H1 (cell line): ENCODE results near the gene GFOD1. TPM values are rescaled to one million over a fixed set of nuclear protein-coding genes. Genes with fewer than 3 reads are reported as not detected.

Experiments
- CTCF ChIA-PET: fragments of 300-600 bp; sonication (Branson Sonifier 250); formaldehyde crosslinking; loops from one replicate; lab custom pipeline; 2021; ENCODE audit not compliant: partially characterized antibody; lab: Charles Lee
- POLR2A ChIA-PET: fragments of 300-600 bp; sonication (Branson Sonifier 250); formaldehyde crosslinking; loops from one replicate; lab custom pipeline; 2021; ENCODE audit warnings: inconsistent platforms; ENCODE audit not compliant: partially characterized antibody; lab: Charles Lee
- DNase-seq, 2 experiments: peaks; one replicate each; pipeline versions ENCODE4 v3.0.0 to v3.0.0-alpha.2; 2010 to 2022; ENCODE audit warnings: low spot score in 2 of 2, low read depth in 1 of 2, mixed read lengths in 1 of 2
- FAIRE-seq: peaks from 2 replicates; lab custom pipeline; 2011; peaks lifted over from hg19 to GRCh38; lab: Jason Lieb, UNC
- H2AFZ ChIP-seq: 2 replicates; pipeline ENCODE4 v1.8.1; 2012; ENCODE audit warnings: low read length, inconsistent platforms
- H2AK5ac ChIP-seq: 2 replicates; pipeline ENCODE4 v1.6.1; 2013; ENCODE audit warnings: low read depth, low read length
- H2BK120ac ChIP-seq: replicated peaks from 2 replicates; pipeline ENCODE3; 2013; ENCODE audit warnings: low read depth, low read length, inconsistent platforms
- H2BK12ac ChIP-seq: 2 replicates; pipeline ENCODE4 v1.6.1; 2013; ENCODE audit warnings: low read depth, low read length
- H2BK15ac ChIP-seq: 2 replicates; pipeline ENCODE4 v1.6.1; 2013; ENCODE audit warnings: low read length
- H2BK20ac ChIP-seq: 2 replicates; pipeline ENCODE4 v1.6.1; 2013; ENCODE audit warnings: low read length
- H2BK5ac ChIP-seq: 2 replicates; pipeline ENCODE4 v1.6.1; 2013; ENCODE audit warnings: low read depth, low read length
- H3K14ac ChIP-seq: 2 replicates; pipeline ENCODE4 v1.6.1; 2013; ENCODE audit warnings: inconsistent platforms; ENCODE audit not compliant: insufficient read length
- H3K18ac ChIP-seq: 2 replicates; pipeline ENCODE4 v1.6.1; 2013; ENCODE audit warnings: low read length; ENCODE audit errors: extremely low read depth
- H3K23ac ChIP-seq: 2 replicates; pipeline ENCODE4 v1.6.1; 2013; ENCODE audit warnings: inconsistent platforms; ENCODE audit not compliant: insufficient read length
- H3K23me2 ChIP-seq: 2 replicates; pipeline ENCODE4 v1.6.1; 2013; ENCODE audit warnings: low read depth, low read length
- H3K27ac ChIP-seq: 2 replicates; pipeline ENCODE4 v1.6.1; 2011; ENCODE audit warnings: low read depth, low read length, inconsistent platforms
- H3K27me3 ChIP-seq, 4 experiments: replicated peaks in 1 of 4; 1 replicate in 1 of 4; 2 replicates in 3 of 4; pipeline versions ENCODE4 v1.6.1 to v1.8.1; 2011 to 2013; ENCODE audit warnings: low read length in 3 of 4, mild to moderate bottlenecking in 3 of 4, inconsistent platforms in 2 of 4, mixed read lengths in 2 of 4, moderate library complexity in 1 of 4; ENCODE audit not compliant: control insufficient read depth in 3 of 4, insufficient read depth in 3 of 4; ENCODE audit errors: extremely low read depth in 1 of 4
- H3K36me3 ChIP-seq, 4 experiments: 2 replicates each; pipeline versions ENCODE4 v1.6.1 to v1.8.1; 2011 to 2013; ENCODE audit warnings: mild to moderate bottlenecking in 4 of 4, low read length in 3 of 4, moderate library complexity in 2 of 4, control low read depth in 1 of 4, inconsistent platforms in 1 of 4; ENCODE audit not compliant: insufficient read depth in 4 of 4, control insufficient read depth in 2 of 4
- H3K4ac ChIP-seq: replicated peaks from 2 replicates; pipeline ENCODE3; 2013; ENCODE audit warnings: low read length, low read depth, mixed read lengths, inconsistent platforms; ENCODE audit not compliant: insufficient read length
- H3K4me1 ChIP-seq, 4 experiments: replicated peaks in 1 of 4; 1 replicate in 1 of 4; 2 replicates in 3 of 4; pipeline versions ENCODE4 v1.6.1 to v1.8.1; 2011 to 2013; ENCODE audit warnings: low read length in 3 of 4, inconsistent platforms in 2 of 4, mixed read lengths in 1 of 4; ENCODE audit not compliant: insufficient read depth in 4 of 4, control insufficient read depth in 3 of 4
- H3K4me2 ChIP-seq, 2 experiments: 2 replicates each; pipeline versions ENCODE4 v1.6.1 to v1.8.1; 2011 to 2013; ENCODE audit warnings: low read depth in 2 of 2, low read length in 2 of 2, control low read depth in 1 of 2, inconsistent platforms in 1 of 2, mild to moderate bottlenecking in 1 of 2; ENCODE audit not compliant: insufficient read depth in 1 of 2
- H3K4me3 ChIP-seq, 4 experiments: fragments of 200-600, 300-600 bp in 1 of 4; sonication (generic), shearing (Covaris generic), sonication (Bioruptor Twin) in 1 of 4; 2 replicates each; pipeline versions ENCODE4 v1.5.1 to v1.8.1; 2011 to 2016; ENCODE audit warnings: low read length in 4 of 4, low read depth in 3 of 4, control low read depth in 2 of 4, inconsistent platforms in 2 of 4, mild to moderate bottlenecking in 2 of 4, mixed read lengths in 1 of 4, moderate library complexity in 1 of 4; ENCODE audit not compliant: insufficient read depth in 2 of 4; ENCODE audit errors: extremely low read depth in 1 of 4
- H3K56ac ChIP-seq: replicated peaks from 2 replicates; pipeline ENCODE3; 2013; ENCODE audit warnings: low read depth, mild to moderate bottlenecking, mixed read lengths, low read length, inconsistent platforms; ENCODE audit not compliant: insufficient read length
- H3K79me1 ChIP-seq: 2 replicates; pipeline ENCODE4 v1.6.1; 2013; ENCODE audit warnings: low read depth, low read length, control low read depth
- H3K79me2 ChIP-seq, 2 experiments: 2 replicates each; pipeline versions ENCODE4 v1.6.1 to v1.8.1; 2012 to 2013; ENCODE audit warnings: low read length in 2 of 2, mild to moderate bottlenecking in 2 of 2, inconsistent platforms in 1 of 2; ENCODE audit not compliant: insufficient read depth in 2 of 2, control insufficient read depth in 1 of 2
- H3K9ac ChIP-seq, 4 experiments: replicated peaks in 1 of 4; 1 replicate in 1 of 4; 2 replicates in 3 of 4; pipeline versions ENCODE4 v1.6.1 to v1.8.1; 2011 to 2013; ENCODE audit warnings: low read depth in 3 of 4, low read length in 3 of 4, control low read depth in 2 of 4, mild to moderate bottlenecking in 2 of 4, moderate library complexity in 2 of 4, inconsistent platforms in 1 of 4; ENCODE audit errors: extremely low read depth in 1 of 4
- H3K9me3 ChIP-seq, 2 experiments: 2 replicates each; pipeline versions ENCODE4 v1.6.1 to v1.8.1; 2012 to 2013; ENCODE audit warnings: mild to moderate bottlenecking in 2 of 2, moderate library complexity in 2 of 2, control low read depth in 1 of 2, inconsistent platforms in 1 of 2, low read depth in 1 of 2, low read length in 1 of 2, mixed read lengths in 1 of 2; ENCODE audit not compliant: insufficient read depth in 2 of 2
- H4K20me1 ChIP-seq, 2 experiments: replicated peaks in 1 of 2; 2 replicates each; pipeline versions ENCODE3 to v1.8.1; 2011 to 2013; ENCODE audit warnings: inconsistent platforms in 2 of 2, low read length in 2 of 2, mild to moderate bottlenecking in 1 of 2; ENCODE audit not compliant: insufficient read depth in 2 of 2, control insufficient read depth in 1 of 2
- H4K5ac ChIP-seq: 2 replicates; pipeline ENCODE4 v1.6.1; 2013; ENCODE audit warnings: low read length, low read depth, mixed read lengths, inconsistent platforms; ENCODE audit not compliant: insufficient read length
- H4K8ac ChIP-seq: 2 replicates; pipeline ENCODE4 v1.8.0; 2013; ENCODE audit warnings: mild to moderate bottlenecking, moderate library complexity, low read length, inconsistent platforms; ENCODE audit not compliant: insufficient read depth; ENCODE audit errors: extremely low read depth
- H4K91ac ChIP-seq: replicated peaks from 2 replicates; pipeline ENCODE3; 2013; ENCODE audit warnings: low read length, mixed read lengths, inconsistent platforms; ENCODE audit not compliant: insufficient read length
- CHD1 ChIP-seq: IDR thresholded peaks from 2 replicates; pipeline ENCODE4 v1.6.1; 2012; ENCODE audit warnings: low read depth, low read length, improper control_type of control experiment
- SP1 ChIP-seq: IDR thresholded peaks from 2 replicates; pipeline ENCODE4 v1.6.1; 2011; ENCODE audit warnings: low read depth, low read length
- WGBS, 2 experiments: shearing (Covaris generic) in 1 of 2; methylation state at CpG; one replicate each; pipeline versions ENCODE4 v1.1.6 to v1.1.7; 2013 to 2015; ENCODE audit warnings: low lambda C conversion rate in 2 of 2, mixed read lengths in 2 of 2, inconsistent platforms in 1 of 2, low coverage in 1 of 2, missing lambda C conversion rate in 1 of 2; ENCODE audit not compliant: insufficient replicate concordance in 2 of 2, insufficient coverage in 1 of 2, insufficient read length in 1 of 2; ENCODE audit errors: extremely low coverage in 1 of 2, missing lambda C conversion rate in 1 of 2; 5-methylcytosine and 5-hydroxymethylcytosine counted together
- polyA plus RNA-seq, 7 experiments: library from polyadenylated mRNA; depleted of rRNA in 3 of 7; stranded (reverse) in 5 of 7; unstranded in 2 of 7; fragments of >200 nt in 5 of 7; fragments of 200-250 nt in 2 of 7; gene quantifications; 1 replicate in 5 of 7; 2 replicates in 1 of 7; 4 replicates in 1 of 7; pipeline versions ENCODE4 v1.2.1 to v1.2.3, GENCODE V29; 2011 to 2013; ENCODE audit warnings: missing spikeins in 2 of 7, mixed read lengths in 2 of 7
- total RNA-seq: library from RNA; stranded (reverse); fragmentation: NEBNext Ultra II Directional; extraction: Animal tissue kit (Norgen Biotek cat#: 25700); gene quantifications from 2 replicates; pipeline ENCODE4 v1.2.1, GENCODE V29; 2021

Gene GFOD1
- total and polyA plus RNA-seq, 2 of the 8 experiments (the other 6 are each of a cell fraction or from before 2014, with no cell fraction given) = 2.5 to 8.8 TPM

DNA sequence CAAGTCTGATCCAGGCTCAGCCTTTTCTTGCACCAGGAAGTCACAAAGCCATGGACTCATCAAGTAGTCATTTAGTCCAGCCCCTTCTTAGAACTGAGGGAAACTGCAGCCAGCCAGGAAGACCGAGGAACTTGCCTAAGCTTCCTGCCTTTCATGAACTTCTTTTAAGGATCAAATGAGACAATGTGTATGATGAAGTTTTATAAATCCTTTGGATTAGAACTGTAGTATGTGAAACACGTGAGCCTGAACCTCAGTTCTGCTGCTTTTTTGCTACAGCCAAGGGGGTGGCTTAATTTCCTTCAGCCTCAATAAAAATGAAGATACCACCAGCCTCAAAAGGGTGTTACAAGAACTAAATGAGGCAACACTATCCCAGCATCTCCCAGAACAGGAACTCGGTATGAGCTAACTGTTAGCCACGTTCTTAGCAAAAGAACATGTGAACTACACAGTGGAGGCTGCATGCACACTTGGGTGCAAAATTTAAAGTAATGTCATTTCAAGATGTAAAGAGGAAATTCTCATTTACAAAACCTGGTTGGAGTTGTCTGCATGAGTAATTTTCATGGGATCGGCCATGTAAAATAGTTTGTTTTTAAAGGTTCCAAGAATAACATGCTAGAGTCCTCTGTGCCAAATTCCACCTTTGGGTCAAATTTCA is 83.0 kb downstream of the GFOD1 start:
- H2AK5ac ChIP-seq = no peak overlapping the region
- WGBS, 2 experiments = 91% methylated on average over 5 of the region's 5 CpGs; no CpG with 5 or more reads in 1 of the 2 experiments
- CTCF ChIA-PET = no interaction called here

More for the DNA sequence above, 83.0 kb downstream of the GFOD1 start:
- Histone ChIP-seq H2BK20ac (no peak overlapping the region), H4K5ac (no peak overlapping the region), H3K36me3 (no peaks in the 10 kb centered on the region), H2AFZ (no peak overlapping the region), H3K27me3 (no peaks in the 10 kb centered on the region), H3K9ac (no peak overlapping the region), H3K79me2 (no peaks in the 10 kb centered on the region), H2BK5ac (no peak overlapping the region), H3K23me2 (no peaks in the 10 kb centered on the region; the same call in 1 of the 2 replicates), H3K56ac (no peak overlapping the region), H4K8ac (no peak overlapping the region), H3K9me3 (no peaks in the 10 kb centered on the region), H4K20me1 (no peaks in the 10 kb centered on the region), H3K4me1 (no peaks in the 10 kb centered on the region), H2BK15ac (no peak overlapping the region), H3K18ac (0 out of 2 replicates have a peak overlapping the region, but pooled peaks have one; percentile 20), H3K14ac (no peak overlapping the region), H3K4me2 (no peak overlapping the region), H2BK120ac (no peak overlapping the region), H3K79me1 (no peaks in the 10 kb centered on the region), H4K91ac (no peak overlapping the region), H3K27ac (no peak overlapping the region), H2BK12ac (no peak overlapping the region), H3K23ac (no peak overlapping the region), H3K4ac (no peak overlapping the region), H3K4me3 (no peak overlapping the region)
- FAIRE-seq (no peak), DNase-seq (no peak)
- POLR2A ChIA-PET = interaction anchor here (0.6 kb wide), 1 partner anchor 113 kb away, joined by 3 read pairs; no protein-coding TSS in a partner anchor
- TF ChIP-seq SP1 = no peak
- no peak for TF ChIP-seq CHD1
